ENCODE results near the gene LHX6.

The LHX6 gene

GRCh38 chr9:122234022-122234748 is 5.4 kb upstream of the LHX6 start:
- DNase-seq (ENCODE audit: low spot score), result no peak

GRCh38 chr9:122232796-122233306 is 4.1 kb upstream of the LHX6 start:
- DNase-seq (ENCODE audit: low spot score), result no peak

GRCh38 chr9:122229485-122229837 is 704 bp upstream of the LHX6 start:
- DNase-seq (ENCODE audit: low spot score), result no peak

- DNase-seq (ENCODE audit: low spot score), result no peak
Measured at GRCh38 chr9:122228191-122228567, 578 bp downstream of the LHX6 start.

GRCh38 chr9:122227575-122227900 is 1.2 kb downstream of the LHX6 start:
- DNase-seq (ENCODE audit: low spot score), result no peak

GRCh38 chr9:122226758-122227574 is 1.8 kb downstream of the LHX6 start:
- DNase-seq (ENCODE audit: low spot score), result no peak

GRCh38 chr9:122226142-122226757 is 2.5 kb downstream of the LHX6 start:
- no peak for DNase-seq (ENCODE audit: low spot score)

GRCh38 chr9:122225312-122226141 is 3.2 kb downstream of the LHX6 start:
- DNase-seq (ENCODE audit: low spot score), result no peak

GRCh38 chr9:122223435-122223834 is 5.3 kb downstream of the LHX6 start:
- DNase-seq (ENCODE audit: low spot score), result no peak

- DNase-seq (ENCODE audit: low spot score), result no peak
Measured at GRCh38 chr9:122222791-122223190, 6.0 kb downstream of the LHX6 start.

- DNase-seq (ENCODE audit: low spot score), result no peak
Measured at GRCh38 chr9:122221183-122221811, 7.5 kb downstream of the LHX6 start.

GRCh38 chr9:122220673-122221182 is 8.0 kb downstream of the LHX6 start:
- DNase-seq (ENCODE audit: low spot score), result no peak

GRCh38 chr9:122219856-122220672 is 8.7 kb downstream of the LHX6 start:
- DNase-seq (ENCODE audit: low spot score), result peak; percentile 38

GRCh38 chr9:122218935-122219855 is 9.6 kb downstream of the LHX6 start:
- no peak for DNase-seq (ENCODE audit: low spot score)

GRCh38 chr9:122218071-122218934 is 10.5 kb downstream of the LHX6 start:
- no peak for DNase-seq (ENCODE audit: low spot score)

GRCh38 chr9:122217640-122218039 is 11.1 kb downstream of the LHX6 start:
- no peak for DNase-seq (ENCODE audit: low spot score)

- no peak for DNase-seq (ENCODE audit: low spot score)
Measured at GRCh38 chr9:122216798-122217418, 11.8 kb downstream of the LHX6 start.
